Putamen (tissue), 1 donor: Measurements from ENCODE around the gene EIF1AX.
A peak's percentile ranks its signal among the peaks of the same experiment; 100 is the strongest.
"Not testable (repeated sequence)": the region's sequence is repeated elsewhere in the genome, so short reads cannot be mapped to it uniquely, and the experiment has no call there.

Source experiments
- DNase-seq: peaks from one replicate; pipeline ENCODE4 v3.0.0-alpha.2; 2016; ENCODE audit warnings: low spot score

The EIF1AX gene

DNA sequence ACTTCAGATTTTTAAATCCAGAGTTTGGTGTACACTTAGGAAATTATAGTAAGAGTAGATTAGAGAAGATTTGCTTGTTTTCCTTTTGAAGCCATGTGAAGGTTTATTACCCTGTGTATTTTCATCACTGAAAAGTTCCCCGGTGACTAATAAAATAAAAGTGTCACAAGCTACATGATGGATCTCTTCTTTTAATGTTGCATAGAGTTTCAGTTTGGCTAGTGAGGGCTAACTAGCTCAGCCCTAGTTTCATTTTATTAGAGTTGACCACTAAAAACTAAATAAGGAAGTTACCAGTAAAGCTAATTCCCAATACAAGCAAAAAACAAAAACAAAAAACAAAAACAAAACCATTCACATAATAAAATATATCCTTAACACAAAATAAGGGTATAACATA lies 14.8 kb downstream of the EIF1AX start:
- DNase-seq = not testable (repeated sequence)

DNA sequence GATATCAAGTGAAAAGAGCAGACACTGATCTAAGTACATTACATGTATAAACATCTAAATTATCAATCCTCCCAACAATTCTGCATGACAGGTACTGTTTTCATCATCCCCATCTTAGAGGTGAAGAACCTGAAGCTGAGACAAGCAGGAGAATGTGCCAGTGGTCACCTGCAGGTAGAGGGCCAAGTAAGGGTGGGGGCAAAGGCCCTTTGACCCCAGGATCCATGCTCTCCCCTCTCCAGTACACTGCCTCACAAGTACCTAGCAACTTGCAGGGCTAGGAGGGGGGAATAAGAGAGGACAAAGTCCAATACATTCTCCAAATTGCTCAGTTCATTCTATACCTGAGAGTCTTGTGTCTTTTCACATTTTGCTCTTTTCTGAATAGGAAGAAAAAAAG lies 16.7 kb downstream of the EIF1AX start:
- no peak for DNase-seq

GRCh38 chrX:20118065-20118824 lies 23.4 kb downstream of the EIF1AX start:
- DNase-seq = no peak

DNA sequence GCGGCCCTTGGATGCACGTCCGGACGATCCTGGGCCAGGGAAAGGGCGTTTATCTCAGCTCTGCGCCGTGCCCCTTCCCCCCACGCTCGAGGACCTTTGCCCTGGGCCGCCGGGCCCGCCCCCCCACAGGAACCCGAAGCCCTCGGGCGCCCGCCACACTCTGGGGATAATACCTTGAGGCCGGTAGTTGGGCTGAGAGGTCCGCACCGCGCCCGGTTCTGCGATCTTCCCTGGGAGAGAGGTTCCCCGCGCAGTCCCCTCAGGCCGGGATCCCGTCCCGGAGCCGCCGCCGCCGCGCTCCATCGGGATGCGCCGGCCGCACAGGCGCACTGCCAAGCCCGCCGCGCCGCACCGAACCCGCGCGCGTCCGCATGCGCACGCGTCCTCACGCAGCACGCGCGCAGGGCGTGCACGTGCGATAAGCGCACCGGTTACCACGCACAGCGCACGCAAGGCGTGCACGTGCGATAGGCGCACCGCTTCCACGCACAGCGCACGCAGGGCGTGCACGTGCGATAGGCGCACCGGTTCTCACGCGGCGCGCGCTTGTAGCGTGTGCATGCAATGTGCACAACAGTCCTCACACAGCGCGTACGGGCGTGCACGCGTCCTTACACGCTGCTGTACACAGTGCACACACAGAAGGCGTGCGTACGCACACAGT lies 24.9 kb downstream of the EIF1AX start, which contains the start of gene MAP7D2:
Gene MAP7D2 (minus strand): TSS at position 331 of the 664 bp plus-strand sequence. CDS start 28 bp downstream, at position 303.
- DNase-seq = peak; percentile 29

DNA sequence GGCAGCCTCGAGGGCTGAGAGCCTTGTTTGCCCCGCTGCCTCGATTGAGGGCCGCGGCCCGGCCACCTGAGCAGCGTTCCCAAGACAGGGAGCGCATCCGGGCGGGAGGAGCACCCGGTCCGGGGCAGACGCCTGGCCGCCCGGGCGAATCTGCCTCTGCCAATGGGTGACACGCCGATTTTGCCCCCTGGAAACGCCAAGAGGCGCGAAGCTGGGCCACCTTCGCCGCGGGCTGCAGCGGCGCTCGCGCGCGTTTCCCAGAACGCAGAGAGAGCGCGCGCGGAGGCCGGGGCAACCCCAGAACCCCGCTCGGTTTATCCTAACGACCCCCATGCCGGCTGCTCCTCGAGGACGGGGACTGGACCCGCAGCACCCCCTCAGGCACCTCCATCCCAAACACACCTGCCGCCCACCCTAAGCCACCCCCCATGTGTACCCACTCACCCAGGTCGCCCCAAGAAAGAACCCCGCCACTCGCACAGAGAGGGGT lies 25.5 kb downstream of the EIF1AX start:
- no peak for DNase-seq

DNA sequence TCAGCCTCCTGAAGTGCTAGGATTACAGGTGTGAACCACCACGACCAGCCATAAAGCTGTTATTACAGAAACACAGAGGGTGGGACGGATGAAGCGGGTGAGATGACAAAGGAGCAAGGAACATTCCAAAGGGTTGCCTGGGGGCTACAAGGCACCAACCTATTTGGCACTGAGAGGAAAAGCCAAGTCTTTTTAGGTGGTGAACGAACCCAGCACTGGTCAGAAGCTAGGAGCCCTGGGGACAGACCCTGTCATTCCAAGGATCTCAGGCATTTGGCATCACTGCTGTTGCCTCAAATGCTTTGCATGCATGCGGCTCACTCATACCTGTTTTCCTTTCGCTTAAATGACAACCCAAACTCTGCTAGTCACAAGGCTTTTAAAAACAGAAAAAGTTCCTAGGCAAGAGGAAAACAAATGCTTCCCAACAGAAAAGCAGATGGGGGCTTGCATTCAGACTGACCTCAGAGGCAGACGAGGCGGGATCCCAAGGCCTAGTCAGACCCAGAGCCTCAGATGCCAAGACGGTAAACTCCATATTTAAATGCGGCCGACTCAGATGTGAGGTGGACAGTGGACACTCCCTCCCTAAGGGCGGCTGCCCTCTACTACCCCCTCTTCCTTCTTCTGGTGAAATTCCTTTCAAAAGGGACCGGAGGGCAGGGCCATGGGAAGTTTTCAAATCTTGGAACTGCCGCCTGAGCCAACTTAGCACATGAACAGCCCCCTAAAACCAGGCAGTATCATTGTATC lies 29.4 kb downstream of the EIF1AX start:
- DNase-seq = no peak

DNA sequence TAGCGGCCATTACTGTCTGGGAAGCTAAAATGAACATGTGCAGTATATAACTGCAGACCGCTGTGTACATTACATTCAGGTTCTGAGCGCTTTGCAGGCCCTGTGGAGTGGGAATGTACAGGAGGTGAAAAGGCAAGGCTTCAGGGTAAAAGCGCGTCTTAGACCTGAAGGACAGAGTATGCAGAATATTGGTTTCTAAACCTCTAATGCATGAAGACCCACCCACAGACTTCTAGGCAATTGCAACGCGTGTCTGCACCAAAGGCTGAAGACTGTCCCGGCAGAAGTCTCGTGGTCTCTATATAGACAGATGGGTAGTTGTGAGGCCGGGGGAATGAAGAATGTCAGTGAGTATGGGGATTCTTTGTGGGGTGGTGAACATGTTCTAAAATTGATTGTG lies 30.4 kb downstream of the EIF1AX start:
- DNase-seq = no peak

GRCh38 chrX:20101934-20102581 lies 39.6 kb downstream of the EIF1AX start:
- no peak for DNase-seq

GRCh38 chrX:20091499-20091898 lies 50.1 kb downstream of the EIF1AX start:
- no peak for DNase-seq

GRCh38 chrX:20089845-20090244 lies 51.8 kb downstream of the EIF1AX start:
- DNase-seq = no peak

- DNase-seq = no peak
These were observed 61.4 kb downstream of the EIF1AX start for GRCh38 chrX:20080277-20080676.
